Lung (tissue), 12 donors: ENCODE data around the gene FAM78A. TPM values are rescaled to one million over a fixed set of nuclear protein-coding genes. Genes with fewer than 3 reads are reported as not detected.

ENCODE experiments used
- ATAC-seq: fragments of 200-7000 bp; cut with Tn5 transposase; one replicate; pipeline ENCODE4 v1.9.1; 2020; ENCODE audit warnings: moderate number of reproducible peaks; ENCODE audit not compliant: insufficient read depth, low FRiP score
- DNase-seq, 3 donors: peaks; one replicate each; pipeline ENCODE4 v3.0.0-alpha.2; 2013 to 2017
- H3K27ac ChIP-seq, 2 donors: one replicate each; pipeline ENCODE4 v1.5.1; 2013; ENCODE audit warnings: mild to moderate bottlenecking in 2 of 2, moderate library complexity in 2 of 2, control low read depth in 1 of 2, inconsistent platforms in 1 of 2, low read depth in 1 of 2, low read length in 1 of 2
- H3K27me3 ChIP-seq, 3 donors: one replicate each; pipeline ENCODE4 v1.5.1; 2013; ENCODE audit warnings: low read length in 2 of 3; ENCODE audit not compliant: control insufficient read depth in 3 of 3, insufficient read depth in 3 of 3
- H3K36me3 ChIP-seq, 4 donors: one replicate each; pipeline ENCODE4 v1.5.1; 2013; ENCODE audit warnings: low read length in 4 of 4, mild to moderate bottlenecking in 1 of 4, moderate library complexity in 1 of 4; ENCODE audit not compliant: control insufficient read depth in 4 of 4, insufficient read depth in 4 of 4
- H3K4me1 ChIP-seq, 5 donors: one replicate each; pipeline ENCODE4 v1.5.1; 2013; ENCODE audit warnings: low read length in 5 of 5, mild to moderate bottlenecking in 2 of 5, moderate library complexity in 1 of 5; ENCODE audit not compliant: control insufficient read depth in 5 of 5, insufficient read depth in 5 of 5
- H3K4me3 ChIP-seq: one replicate; pipeline ENCODE4 v1.5.1; 2013; ENCODE audit warnings: mild to moderate bottlenecking, control low read depth, moderate library complexity
- H3K9ac ChIP-seq, 2 donors: one replicate each; pipeline ENCODE4 v1.5.1; 2013; ENCODE audit warnings: low read length in 2 of 2, control low read depth in 1 of 2; ENCODE audit not compliant: insufficient read depth in 1 of 2
- H3K9me3 ChIP-seq, 4 donors: one replicate each; pipeline ENCODE4 v1.5.1; 2013; ENCODE audit warnings: low read length in 3 of 4, mild to moderate bottlenecking in 1 of 4, moderate library complexity in 1 of 4; ENCODE audit not compliant: control insufficient read depth in 4 of 4, insufficient read depth in 3 of 4
- CTCF ChIP-seq: IDR thresholded peaks from 2 replicates; pipeline ENCODE4 v1.5.1; 2012; ENCODE audit warnings: mild to moderate bottlenecking; ENCODE audit errors: control extremely low read depth, extremely low read depth
- WGBS, 2 donors: extraction: QIAGEN DNeasy Blood & Tissue Kit; methylation state at CpG; one replicate each; pipeline ENCODE4 v1.1.7; 2013; 5-methylcytosine and 5-hydroxymethylcytosine counted together
- polyA plus RNA-seq, 2 donors: library from polyadenylated mRNA; stranded (reverse); fragments of 200-250 nt; gene quantifications; one replicate each; pipeline ENCODE4 v1.2.1, GENCODE V29; 2013
- total RNA-seq, 2 donors: library from RNA; depleted of rRNA in 1 of 2; stranded (reverse); fragments of >200 nt in 1 of 2; gene quantifications; one replicate each; pipeline ENCODE4 v1.2.1, GENCODE V29; 2014 to 2021
- donor health status: control.
- donor health status: control.
- donor health status: Bipolar disorder and iron deficiency.
- donor health status: healthy.
- donor health status: DM: yes; HTN: yes; CAD: no.

The FAM78A gene
- total and polyA plus RNA-seq, 4 donors, result 5.4 to 10.8 (median 7.8) TPM

GRCh38 chr9:131281119-131281965 lies 5.0 kb upstream of the FAM78A start:
- no peak overlapping the region for H3K4me3 ChIP-seq
- peaks cover 0 to 34% (median 22%) of the 10 kb centered on the region in 3 donors for H3K27me3 ChIP-seq
- whole genome bisulfite sequencing, 2 donors, result 83 to 86% methylated on average over 17 of the region's 17 CpGs
- H3K4me1 ChIP-seq, result peaks cover 0 to 7% (median 3%) of the 10 kb centered on the region in 5 donors
- no peak for TF ChIP-seq CTCF
- H3K9me3 ChIP-seq, result no peaks in the 10 kb centered on the region
- ATAC-seq (no peak), DNase-seq (no peak)
- no peak overlapping the region for H3K9ac ChIP-seq
- no peaks in the 10 kb centered on the region for H3K36me3 ChIP-seq
- H3K27ac ChIP-seq, result no peak overlapping the region

DNA sequence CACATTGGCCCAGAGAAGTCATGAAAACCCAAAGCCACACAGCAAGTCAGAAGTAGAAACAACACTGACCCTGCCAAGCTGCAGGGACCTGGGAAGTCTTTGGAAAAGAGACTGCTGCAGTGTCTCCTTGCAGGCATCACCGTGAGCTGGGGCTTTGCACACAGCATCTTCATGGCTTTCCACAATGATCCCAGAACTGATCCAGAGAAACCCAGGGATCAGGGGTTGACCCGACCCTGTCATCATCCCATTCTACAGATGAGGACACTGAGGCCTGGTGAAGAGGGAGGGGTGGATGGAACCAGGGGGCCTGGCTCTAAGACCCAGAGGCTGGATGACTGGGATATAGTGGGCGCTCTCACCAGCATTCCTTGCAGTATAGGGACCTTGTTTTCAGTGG lies 4.3 kb upstream of the FAM78A start:
- Histone ChIP-seq H3K27me3 (peaks cover 0 to 41% (median 26%) of the 10 kb centered on the region in 3 donors), H3K9ac (no peak overlapping the region), H3K36me3 (no peaks in the 10 kb centered on the region), H3K4me1 (peaks cover 0 to 10% (median 4%) of the 10 kb centered on the region in 5 donors), H3K27ac (no peak overlapping the region), H3K4me3 (no peak overlapping the region), H3K9me3 (no peaks in the 10 kb centered on the region)
- ATAC-seq, result no peak
- WGBS, 2 donors, result 83 to 93% methylated on average over 3 of the region's 3 CpGs
- TF ChIP-seq CTCF, result no peak
- DNase-seq, result no peak

- Histone ChIP-seq H3K27me3 (peaks cover 0 to 47% (median 31%) of the 10 kb centered on the region in 3 donors), H3K9ac (no peak overlapping the region), H3K36me3 (no peaks in the 10 kb centered on the region), H3K27ac (no peak overlapping the region), H3K4me3 (no peak overlapping the region), H3K4me1 (peaks cover 0 to 10% (median 4%) of the 10 kb centered on the region in 5 donors), H3K9me3 (no peaks in the 10 kb centered on the region)
- TF ChIP-seq CTCF, result no peak
- 57 to 59% methylated on average over 19 of the region's 19 CpGs for WGBS, 2 donors
- DNase-seq, result no peak
- ATAC-seq, result no peak
Observed at GRCh38 chr9:131279863-131280570, 3.7 kb upstream of the FAM78A start.
